A549 (cell line): ENCODE data around the gene TMEM39A. TPM values are rescaled to one million over a fixed set of nuclear protein-coding genes. Genes with fewer than 3 reads are reported as not detected.

Experiments
- ATAC-seq, 2 experiments: fragments of 200-7000 bp in 1 of 2; fragments of >200 bp in 1 of 2; cut with Nextera tagmentation in 1 of 2; cut with Tn5 transposase in 1 of 2; 3 replicates each; pipeline versions ENCODE4 v1.8.0 to v1.9.1; 2018 to 2020; ENCODE audit warnings: mild to moderate bottlenecking in 1 of 2, moderate library complexity in 1 of 2
- CTCF ChIA-PET: fragments of 300-600 bp; sonication (Branson Sonifier 250); formaldehyde crosslinking; extraction: SDS; loops from one replicate; lab custom pipeline; 2021; ENCODE audit warnings: antibody characterized with exemption, inconsistent platforms; lab: Yijun Ruan, JAX
- POLR2A ChIA-PET: fragments of 350-600 bp; formaldehyde crosslinking; extraction: SDS; loops from one replicate; lab custom pipeline; 2021; ENCODE audit warnings: antibody characterized with exemption, inconsistent platforms; lab: Yijun Ruan, JAX
- DNase-seq, 2 experiments: peaks; one replicate each; pipeline versions ENCODE4 v3.0.0 to v3.0.0-alpha.2; 2011 to 2016; ENCODE audit warnings: low read depth in 1 of 2, low spot score in 1 of 2
- FAIRE-seq: peaks from 2 replicates; lab custom pipeline; 2011; peaks lifted over from hg19 to GRCh38; lab: Jason Lieb, UNC
- H3K27ac ChIP-seq, 2 experiments: fragments of >200 bp; sonication (Bioruptor Twin); formaldehyde crosslinking; 3 replicates each; pipeline ENCODE4 v1.5.1; 2016 to 2017
- H3K4me1 ChIP-seq: fragments of >200 bp; sonication (Bioruptor Twin); formaldehyde crosslinking; 3 replicates; pipeline ENCODE4 v1.6.1; 2016
- H3K4me2 ChIP-seq: fragments of >200 bp; sonication (Bioruptor Twin); formaldehyde crosslinking; 3 replicates; pipeline ENCODE4 v1.6.1; 2016
- H3K4me3 ChIP-seq: fragments of >200 bp; sonication (Bioruptor Twin); formaldehyde crosslinking; 3 replicates; pipeline ENCODE4 v1.5.1; 2016
- H3K9me3 ChIP-seq: fragments of >200 bp; sonication (Bioruptor Twin); formaldehyde crosslinking; 3 replicates; pipeline ENCODE4 v1.6.1; 2016
- BCL3 ChIP-seq: fragments of >200 bp; sonication (Bioruptor Twin); formaldehyde crosslinking; IDR thresholded peaks from 3 replicates; pipeline ENCODE4 v1.6.1; 2016
- CEBPB ChIP-seq, 2 experiments: fragments of >200 bp in 1 of 2; sonication (Bioruptor Twin) in 1 of 2; formaldehyde crosslinking in 1 of 2; IDR thresholded peaks; 2 replicates each; pipeline ENCODE4 v1.6.1; 2012 to 2016
- CTCF ChIP-seq: fragments of >200 bp; sonication (Bioruptor Twin); formaldehyde crosslinking; IDR thresholded peaks from 3 replicates; pipeline ENCODE4 v1.5.1; 2016
- EHF ChIP-seq: fragments of 250-450 bp; sonication (Bioruptor Pico); IDR thresholded peaks from 2 replicates; pipeline ENCODE4 v1.5.0; 2020; ENCODE audit warnings: mild to moderate bottlenecking
- GATA3 ChIP-seq: IDR thresholded peaks from 2 replicates; pipeline ENCODE4 v1.6.1; 2012; ENCODE audit warnings: borderline replicate concordance
- HEYL ChIP-seq: fragments of 250-450 bp; sonication (Bioruptor Pico); IDR thresholded peaks from 2 replicates; pipeline ENCODE4 v1.8.0; 2021; ENCODE audit warnings: mild to moderate bottlenecking, moderate library complexity
- HMGXB4 ChIP-seq: fragments of 250-450 bp; sonication (Bioruptor Pico); IDR thresholded peaks from 2 replicates; pipeline ENCODE4 v1.5.0; 2021; ENCODE audit warnings: mild to moderate bottlenecking, moderate library complexity, borderline replicate concordance
- HOXA7 ChIP-seq: fragments of 250-450 bp; sonication (Bioruptor Pico); IDR thresholded peaks from 2 replicates; pipeline ENCODE4 v1.5.0; 2020; ENCODE audit warnings: mild to moderate bottlenecking, moderate library complexity
- HOXB5 ChIP-seq: fragments of 250-450 bp; sonication (Bioruptor Pico); IDR thresholded peaks from 2 replicates; pipeline ENCODE4 v1.5.0; 2020; ENCODE audit warnings: mild to moderate bottlenecking, moderate library complexity
- JUN ChIP-seq, 2 experiments: fragments of >200 bp; sonication (Bioruptor Twin); formaldehyde crosslinking; IDR thresholded peaks; 2 replicates in 1 of 2; 3 replicates in 1 of 2; pipeline ENCODE4 v1.6.1; 2016 to 2017
- KDM1A ChIP-seq: fragments of 200-600 bp; sonication (generic); IDR thresholded peaks from 2 replicates; pipeline ENCODE4 v1.6.1; 2016; ENCODE audit warnings: low read depth, mild to moderate bottlenecking
- KDM5A ChIP-seq: fragments of 200-600 bp; sonication (generic); IDR thresholded peaks from 2 replicates; pipeline ENCODE4 v1.6.1; 2016; ENCODE audit warnings: antibody characterized with exemption, mild to moderate bottlenecking
- MAX ChIP-seq: IDR thresholded peaks from 2 replicates; pipeline ENCODE4 v1.6.1; 2012
- MYC ChIP-seq: IDR thresholded peaks from 2 replicates; pipeline ENCODE4 v1.6.1; 2012; ENCODE audit warnings: mild to moderate bottlenecking, inconsistent platforms, low read length, improper control_type of control experiment, borderline replicate concordance
- NPAS2 ChIP-seq: fragments of 250-450 bp; sonication (Bioruptor Pico); IDR thresholded peaks from 2 replicates; pipeline ENCODE4 v1.8.0; 2022; ENCODE audit warnings: mild to moderate bottlenecking, moderate library complexity, borderline replicate concordance
- NR3C1 ChIP-seq: fragments of >200 bp; sonication (Bioruptor Twin); formaldehyde crosslinking; IDR thresholded peaks from 3 replicates; pipeline ENCODE4 v1.6.1; 2017
- PBX3 ChIP-seq: IDR thresholded peaks from 2 replicates; pipeline ENCODE4 v1.6.1; 2012
- PHF8 ChIP-seq: fragments of 200-600 bp; sonication (generic); IDR thresholded peaks from 2 replicates; pipeline ENCODE4 v1.6.1; 2016; ENCODE audit warnings: low read depth, mild to moderate bottlenecking, antibody characterized with exemption, moderate library complexity, borderline replicate concordance
- POLR2AphosphoS2 ChIP-seq: conservative IDR thresholded peaks from 2 replicates; pipeline ENCODE4 v1.6.1; 2012; ENCODE audit warnings: low read length, improper control_type of control experiment, inconsistent platforms
- RAD21 ChIP-seq, 2 experiments: fragments of >200 bp in 1 of 2; sonication (Bioruptor Twin) in 1 of 2; formaldehyde crosslinking in 1 of 2; IDR thresholded peaks in 1 of 2; conservative IDR thresholded peaks in 1 of 2; 2 replicates in 1 of 2; 3 replicates in 1 of 2; pipeline ENCODE4 v1.6.1; 2012 to 2018; ENCODE audit warnings: inconsistent platforms in 1 of 2
- REST ChIP-seq: fragments of 200-600 bp; sonication (generic); IDR thresholded peaks from 2 replicates; pipeline ENCODE4 v1.6.1; 2016; ENCODE audit warnings: antibody characterized with exemption, mild to moderate bottlenecking, moderate library complexity
- RNF2 ChIP-seq: fragments of 200-600 bp; sonication (generic); IDR thresholded peaks from 2 replicates; pipeline ENCODE4 v1.6.1; 2016; ENCODE audit warnings: low read depth, mild to moderate bottlenecking, antibody characterized with exemption, moderate library complexity, borderline replicate concordance
- SREBF2 ChIP-seq: fragments of 450-650 bp; IDR thresholded peaks from 2 replicates; pipeline ENCODE4 v1.6.1; 2014; ENCODE audit warnings: mild to moderate bottlenecking, moderate library complexity
- TFCP2L1 ChIP-seq: fragments of 250-450 bp; sonication (Bioruptor Pico); IDR thresholded peaks from 2 replicates; pipeline ENCODE4 v1.5.0; 2021; ENCODE audit warnings: mild to moderate bottlenecking
- USF2 ChIP-seq: fragments of 450-650 bp; IDR thresholded peaks from 2 replicates; pipeline ENCODE4 v1.6.1; 2014; ENCODE audit warnings: antibody characterized with exemption
- ZSCAN20 ChIP-seq: fragments of 250-450 bp; sonication (Bioruptor Pico); IDR thresholded peaks from 2 replicates; pipeline ENCODE4 v1.8.0; 2022; ENCODE audit warnings: mild to moderate bottlenecking, moderate library complexity
- WGBS: methylation state at CpG from one replicate; pipeline ENCODE4 v1.1.6; 2017; ENCODE audit errors: missing lambda C conversion rate; 5-methylcytosine and 5-hydroxymethylcytosine counted together
- polyA plus RNA-seq, 4 experiments: library from polyadenylated mRNA; depleted of rRNA in 3 of 4; stranded (reverse); fragments of >200 nt; fragmentation: RNase III in 1 of 4; extraction: RNeasy Plus Mini Kit Qiagen cat#74134 plus additional on column Dnase treatment in 1 of 4; gene quantifications; 2 replicates in 3 of 4; 3 replicates in 1 of 4; pipeline ENCODE4 v1.2.3, GENCODE V29; 2011 to 2017

The TMEM39A gene
- polyA plus RNA-seq, 2 of the 4 experiments (the other 2 are of a cell fraction), result 16.9 to 21.9 TPM

- ATAC-seq (no peak), FAIRE-seq (no peak), DNase-seq (no peak)
- Histone ChIP-seq H3K4me2 (no peak overlapping the region), H3K27ac (no peak overlapping the region), H3K4me1 (no peaks in the 10 kb centered on the region), H3K4me3 (no peak overlapping the region), H3K9me3 (no peaks in the 10 kb centered on the region)
- 55% methylated on average over 1 of the region's 1 CpG for WGBS
- TF ChIP-seq PHF8, result no peak
- TF ChIP-seq RAD21 (conservative IDR thresholded peaks at IDR 0.05 in 1 of 2, IDR thresholded peaks at IDR 0.05 in 1 of 2), result no peak
- TF ChIP-seq HMGXB4 (CRISPR knock-in tag), result no peak
- no peak for TF ChIP-seq MYC
- no peak for TF ChIP-seq EHF
- no peak for TF ChIP-seq CTCF
- TF ChIP-seq ZSCAN20, result no peak
- no peak for TF ChIP-seq PBX3
- TF ChIP-seq REST, result no peak
- no peak for TF ChIP-seq MAX
- no peak for TF ChIP-seq HEYL (CRISPR knock-in tag)
- no peak for TF ChIP-seq JUN (IDR thresholded peaks at IDR 0.05)
- TF ChIP-seq BCL3, result no peak
- no peak for TF ChIP-seq HOXB5
- no peak for TF ChIP-seq GATA3
- POLR2A ChIA-PET, result interaction anchor here (1.1 kb wide), 1 partner anchor 10 kb away, joined by 5 read pairs; the partner anchor contains the start of gene TMEM39A
- CTCF ChIA-PET, result interaction anchor here (1.5 kb wide), 1 partner anchor 8 kb away, joined by 3 read pairs; no protein-coding TSS in a partner anchor
Measured at GRCh38 chr3:119453822-119454221, 9.6 kb downstream of the TMEM39A start.

GRCh38 chr3:119444590-119444989 lies 18.8 kb downstream of the TMEM39A start:
- no peak overlapping the region for H3K4me3 ChIP-seq
- POLR2A ChIA-PET, result no interaction called here
- no peak for ATAC-seq
- H3K27ac ChIP-seq, result no peak overlapping the region
- FAIRE-seq, result no peak
- peaks cover 2% of the 10 kb centered on the region; the same call in 1 of the 3 replicates for H3K9me3 ChIP-seq
- no peaks in the 10 kb centered on the region for H3K4me1 ChIP-seq
- no peak for DNase-seq
- CTCF ChIA-PET, result no interaction called here
- WGBS, result 97% methylated on average over 2 of the region's 2 CpGs
- H3K4me2 ChIP-seq, result no peak overlapping the region
- TF ChIP-seq EHF (no peak), SREBF2 (no peak), KDM5A (no peak), CEBPB (IDR thresholded peaks at IDR 0.05) (no peak), NR3C1 (no peak), POLR2AphosphoS2 (no peak), NPAS2 (CRISPR knock-in tag) (no peak), BCL3 (no peak), TFCP2L1 (no peak), RNF2 (no peak), KDM1A (no peak), HOXA7 (CRISPR knock-in tag) (no peak), USF2 (no peak)
